Neutrophil (primary cell): ENCODE measurements around the gene ABLIM2.

ENCODE experiments used
- H3K27ac ChIP-seq: fragments of 200-600 bp; sonication (generic); 2 replicates; pipeline ENCODE4 v1.5.1; 2016; ENCODE audit warnings: mild to moderate bottlenecking, moderate library complexity
- H3K27me3 ChIP-seq: fragments of 200-600 bp; sonication (generic); 2 replicates; pipeline ENCODE4 v1.6.0; 2016; ENCODE audit warnings: mild to moderate bottlenecking
- H3K36me3 ChIP-seq: fragments of 200-600 bp; sonication (generic); 2 replicates; pipeline ENCODE4 v1.5.1; 2017
- H3K4me1 ChIP-seq, 2 experiments: fragments of 200-600 bp in 1 of 2; sonication (generic) in 1 of 2; 1 replicate in 1 of 2; 2 replicates in 1 of 2; pipeline versions ENCODE4 v1.5.1 to v1.6.1; 2013 to 2016; ENCODE audit warnings: low read depth in 1 of 2, low read length in 1 of 2, mild to moderate bottlenecking in 1 of 2, moderate library complexity in 1 of 2; ENCODE audit not compliant: control insufficient read depth in 1 of 2, insufficient read depth in 1 of 2
- H3K4me3 ChIP-seq, 2 experiments: fragments of 200-600 bp in 1 of 2; sonication (generic) in 1 of 2; 1 replicate in 1 of 2; 2 replicates in 1 of 2; pipeline ENCODE4 v1.5.1; 2013 to 2016; ENCODE audit warnings: low read depth in 1 of 2, low read length in 1 of 2, mild to moderate bottlenecking in 1 of 2, moderate library complexity in 1 of 2
- H3K9me3 ChIP-seq: fragments of 200-600 bp; sonication (generic); 2 replicates; pipeline ENCODE4 v1.5.1; 2016
- CTCF ChIP-seq: fragments of 200-600 bp; sonication (generic); IDR thresholded peaks from 2 replicates; pipeline ENCODE4 v1.5.1; 2016; ENCODE audit warnings: antibody characterized with exemption

ABLIM2 gene

DNA sequence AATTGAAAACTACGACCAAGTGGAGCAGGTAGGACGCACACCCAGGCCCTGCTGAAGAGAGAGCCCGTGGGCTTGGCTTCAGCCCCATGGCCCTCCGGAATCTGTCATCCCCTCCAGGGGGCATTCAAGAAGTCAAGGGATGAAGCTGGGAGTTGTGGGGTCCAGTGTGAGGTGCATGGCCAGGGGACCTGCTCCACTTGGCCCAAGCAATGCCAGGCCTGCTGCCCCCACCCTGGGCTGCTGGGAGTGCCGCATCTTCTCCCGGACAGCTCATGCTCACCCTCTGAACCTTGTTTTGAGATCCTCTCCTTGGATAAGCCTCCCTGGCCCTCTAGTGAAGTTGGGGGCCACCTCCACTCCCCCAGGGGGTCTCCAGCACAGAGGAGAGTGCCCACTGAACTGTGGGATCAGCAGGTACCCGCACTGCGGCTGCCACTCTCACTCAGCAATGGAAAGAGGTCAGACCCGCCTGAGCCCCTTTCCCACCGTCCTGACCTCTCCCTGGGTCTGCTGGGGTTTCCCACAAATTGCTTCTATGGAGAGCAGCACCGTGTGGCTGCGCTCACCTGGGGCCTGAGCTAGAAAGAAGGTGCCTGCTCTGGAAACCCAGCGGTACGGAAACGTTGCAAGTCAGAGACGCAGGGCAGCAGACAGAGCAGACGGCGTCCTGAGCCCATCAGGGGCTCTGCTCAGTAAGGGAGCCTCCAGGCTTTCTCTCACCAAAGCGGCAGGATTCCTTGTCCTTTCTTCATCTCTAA, 5.0 kb upstream of the ABLIM2 start:
- Histone ChIP-seq H3K36me3 (no peaks in the 10 kb centered on the region), H3K4me3 (no peak overlapping the region), H3K27me3 (peaks cover 56% of the 10 kb centered on the region), H3K4me1 (peaks cover 8% of the 10 kb centered on the region in 2 experiments), H3K9me3 (peaks cover 3% of the 10 kb centered on the region), H3K27ac (no peak overlapping the region)
- no peak for TF ChIP-seq CTCF

DNA sequence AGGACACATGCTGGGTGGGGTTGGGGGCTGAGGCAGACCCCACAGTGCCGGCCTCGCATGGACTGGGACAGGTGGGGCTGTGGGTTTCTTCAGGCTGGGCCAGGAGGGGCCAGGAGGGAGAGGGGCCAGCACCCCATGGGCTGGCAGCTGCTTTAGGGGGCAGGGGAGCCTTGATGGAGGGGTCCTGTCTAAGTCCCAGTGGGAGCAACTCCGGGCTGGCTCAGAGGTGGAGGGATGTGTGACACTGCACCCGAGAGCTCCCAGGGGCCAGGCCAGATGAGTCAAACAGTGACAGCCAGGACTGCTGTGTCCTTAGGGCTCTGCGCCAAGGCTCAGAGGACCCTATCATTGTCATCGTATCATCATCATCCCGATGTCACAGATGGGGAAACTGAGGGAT, 4.4 kb upstream of the ABLIM2 start:
- no peaks in the 10 kb centered on the region for H3K36me3 ChIP-seq
- H3K4me3 ChIP-seq, result no peak overlapping the region
- H3K27me3 ChIP-seq, result peaks cover 61% of the 10 kb centered on the region
- H3K4me1 ChIP-seq, result peaks cover 13 to 14% of the 10 kb centered on the region in 2 experiments
- H3K27ac ChIP-seq, result no peak overlapping the region
- no peak for TF ChIP-seq CTCF
- no peaks in the 10 kb centered on the region for H3K9me3 ChIP-seq

DNA sequence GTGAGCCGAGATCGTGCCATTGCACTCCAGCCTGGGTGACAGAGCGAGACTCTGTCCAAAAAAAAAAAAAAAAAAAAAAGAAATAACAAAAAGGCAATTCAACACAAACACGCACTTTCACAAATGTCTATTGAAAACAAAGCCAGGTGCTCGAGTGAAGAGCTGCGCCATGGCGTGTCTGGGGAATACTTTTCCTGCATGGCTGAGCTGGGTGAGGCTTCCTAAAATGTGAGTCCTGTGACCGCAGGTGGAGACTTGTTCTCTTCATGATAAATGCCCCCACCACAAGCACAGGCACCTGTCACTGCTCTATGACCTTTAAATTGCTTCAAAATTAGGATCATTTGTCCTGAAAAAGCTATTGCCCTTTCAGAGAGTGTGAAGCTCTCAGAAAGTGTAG, 4.0 kb upstream of the ABLIM2 start:
- Histone ChIP-seq H3K4me3 (no peak overlapping the region), H3K27ac (no peak overlapping the region)
- no peak for TF ChIP-seq CTCF

DNA sequence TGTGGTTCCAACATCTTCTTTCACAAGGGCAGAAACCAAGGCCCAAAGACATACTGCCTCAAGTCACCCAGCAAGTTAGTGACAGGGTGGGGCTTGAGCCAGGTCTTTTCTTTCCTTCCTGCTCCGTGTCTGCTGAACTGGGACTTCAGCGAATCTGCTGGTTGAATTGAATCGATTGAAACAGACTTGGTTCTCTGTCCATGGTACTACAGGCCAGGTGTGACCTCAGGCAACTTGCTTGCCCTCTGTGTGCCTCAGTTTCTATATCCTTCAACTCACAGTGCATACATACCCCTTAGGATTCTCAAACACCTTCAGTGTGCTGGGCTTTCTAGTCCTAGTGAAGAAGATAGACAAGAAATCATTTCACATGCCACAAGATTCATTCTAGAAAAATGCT, 2.0 kb upstream of the ABLIM2 start:
- Histone ChIP-seq H3K9me3 (no peaks in the 10 kb centered on the region), H3K27ac (no peak overlapping the region), H3K27me3 (peaks cover 86% of the 10 kb centered on the region), H3K4me1 (peaks cover 15% of the 10 kb centered on the region in 2 experiments), H3K36me3 (no peaks in the 10 kb centered on the region), H3K4me3 (no peak overlapping the region)
- no peak for TF ChIP-seq CTCF

More for the DNA sequence above, 4.0 kb upstream of the ABLIM2 start:
- Histone ChIP-seq H3K4me1 (peaks cover 15% of the 10 kb centered on the region in 2 experiments), H3K27me3 (peaks cover 65% of the 10 kb centered on the region), H3K36me3 (no peaks in the 10 kb centered on the region), H3K9me3 (no peaks in the 10 kb centered on the region)

- no peak overlapping the region for H3K4me3 ChIP-seq
- TF ChIP-seq CTCF, result no peak
- H3K27me3 ChIP-seq, result peaks cover 90% of the 10 kb centered on the region
- peaks cover 15% of the 10 kb centered on the region in 2 experiments for H3K4me1 ChIP-seq
- no peaks in the 10 kb centered on the region for H3K9me3 ChIP-seq
- no peaks in the 10 kb centered on the region for H3K36me3 ChIP-seq
- H3K27ac ChIP-seq, result no peak overlapping the region
Observed at GRCh38 chr4:8160233-8160560, 1.6 kb upstream of the ABLIM2 start.
